ENCODE data around the gene RAP2B. TPM values are rescaled to one million over a fixed set of nuclear protein-coding genes. Genes with fewer than 3 reads are reported as not detected.

RAP2B gene
- total and polyA plus RNA-seq, 2 of the 13 experiments (the other 11 are each of a cell fraction or from before 2014, with no cell fraction given) = 6.4 to 7.1 TPM

DNA sequence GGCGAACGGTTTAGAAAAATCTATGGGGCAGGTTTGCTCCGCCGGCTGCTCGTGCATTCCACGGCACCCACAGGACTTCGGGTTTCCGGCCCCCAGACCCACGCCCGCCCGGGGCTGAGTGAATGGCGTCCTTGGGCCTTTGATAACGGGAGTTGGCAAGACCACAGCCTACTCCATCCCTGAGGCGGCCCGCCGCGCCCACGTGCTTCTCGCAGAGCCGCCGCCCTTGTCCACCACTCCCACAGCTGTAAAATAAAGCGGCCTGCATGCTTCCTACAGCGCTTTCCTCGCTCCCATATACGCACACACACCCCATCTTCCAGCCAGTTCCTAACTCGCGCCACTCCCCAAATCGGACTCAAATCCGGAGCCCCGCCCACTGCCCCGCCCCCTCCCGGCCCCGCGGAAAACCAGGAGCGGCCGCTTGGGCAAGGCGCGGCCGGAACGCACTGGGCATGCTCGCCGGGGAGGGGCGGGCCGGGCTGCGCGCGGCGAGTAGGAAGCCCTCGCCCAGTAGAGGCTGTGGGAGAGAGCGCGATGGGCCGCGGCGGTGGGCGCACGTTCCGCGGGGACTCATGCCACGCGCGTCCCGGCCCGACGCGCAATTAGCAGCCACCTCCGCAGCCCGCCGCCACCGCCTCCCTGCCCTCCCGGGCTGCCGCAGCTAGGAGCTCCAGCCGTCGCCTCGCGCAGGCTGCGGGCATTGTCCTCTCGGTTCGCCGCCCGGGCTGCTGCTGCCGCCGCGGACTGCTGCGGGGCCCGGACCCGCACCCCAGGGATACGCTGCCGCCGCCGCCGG, at the start of gene RAP2B (continued):
- TF ChIP-seq, protein P1, sequence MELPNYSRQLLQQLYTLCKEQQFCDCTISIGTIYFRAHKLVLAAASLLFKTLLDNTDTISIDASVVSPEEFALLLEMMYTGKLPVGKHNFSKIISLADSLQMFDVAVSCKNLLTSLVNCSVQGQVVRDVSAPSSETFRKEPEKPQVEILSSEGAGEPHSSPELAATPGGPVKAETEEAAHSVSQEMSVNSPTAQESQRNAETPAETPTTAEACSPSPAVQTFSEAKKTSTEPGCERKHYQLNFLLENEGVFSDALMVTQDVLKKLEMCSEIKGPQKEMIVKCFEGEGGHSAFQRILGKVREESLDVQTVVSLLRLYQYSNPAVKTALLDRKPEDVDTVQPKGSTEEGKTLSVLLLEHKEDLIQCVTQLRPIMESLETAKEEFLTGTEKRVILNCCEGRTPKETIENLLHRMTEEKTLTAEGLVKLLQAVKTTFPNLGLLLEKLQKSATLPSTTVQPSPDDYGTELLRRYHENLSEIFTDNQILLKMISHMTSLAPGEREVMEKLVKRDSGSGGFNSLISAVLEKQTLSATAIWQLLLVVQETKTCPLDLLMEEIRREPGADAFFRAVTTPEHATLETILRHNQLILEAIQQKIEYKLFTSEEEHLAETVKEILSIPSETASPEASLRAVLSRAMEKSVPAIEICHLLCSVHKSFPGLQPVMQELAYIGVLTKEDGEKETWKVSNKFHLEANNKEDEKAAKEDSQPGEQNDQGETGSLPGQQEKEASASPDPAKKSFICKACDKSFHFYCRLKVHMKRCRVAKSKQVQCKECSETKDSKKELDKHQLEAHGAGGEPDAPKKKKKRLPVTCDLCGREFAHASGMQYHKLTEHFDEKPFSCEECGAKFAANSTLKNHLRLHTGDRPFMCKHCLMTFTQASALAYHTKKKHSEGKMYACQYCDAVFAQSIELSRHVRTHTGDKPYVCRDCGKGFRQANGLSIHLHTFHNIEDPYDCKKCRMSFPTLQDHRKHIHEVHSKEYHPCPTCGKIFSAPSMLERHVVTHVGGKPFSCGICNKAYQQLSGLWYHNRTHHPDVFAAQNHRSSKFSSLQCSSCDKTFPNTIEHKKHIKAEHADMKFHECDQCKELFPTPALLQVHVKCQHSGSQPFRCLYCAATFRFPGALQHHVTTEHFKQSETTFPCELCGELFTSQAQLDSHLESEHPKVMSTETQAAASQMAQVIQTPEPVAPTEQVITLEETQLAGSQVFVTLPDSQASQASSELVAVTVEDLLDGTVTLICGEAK (IDR thresholded peaks at IDR 0.05) = no peak
- TF ChIP-seq, protein P1 (CRISPR knock-in tag; IDR thresholded peaks at IDR 0.05) = peak; percentile 56; the same call in 1 of the 2 replicates
- peak; percentile 38; the same call in 1 of the 2 replicates for TF ChIP-seq ZSCAN20 (CRISPR knock-in tag; IDR thresholded peaks at IDR 0.05; ENCODE audit: borderline replicate concordance)
- TF ChIP-seq ZNF264 (CRISPR knock-in tag; IDR thresholded peaks at IDR 0.05) = no peak
- TF ChIP-seq GLI4 (CRISPR knock-in tag; IDR thresholded peaks at IDR 0.05; ENCODE audit: borderline replicate concordance) = 0 out of 2 replicates have a peak, but pooled peaks have one; percentile 2
- peak; percentile 94 for TF ChIP-seq IRX3 (CRISPR knock-in tag; IDR thresholded peaks at IDR 0.05; ENCODE audit: borderline replicate concordance, low read depth)
- TF ChIP-seq TEAD3 (CRISPR knock-in tag; optimal IDR thresholded peaks at IDR 0.05; ENCODE audit: borderline replicate concordance) = peak; percentile 32
- peak; percentile 96 for TF ChIP-seq CENPT (CRISPR knock-in tag; IDR thresholded peaks at IDR 0.05; ENCODE audit: low read depth)
- no peak for TF ChIP-seq PHB2 (IDR thresholded peaks at IDR 0.05; ENCODE audit: partially characterized antibody)
- no peak for TF ChIP-seq NFIB (CRISPR knock-in tag; IDR thresholded peaks at IDR 0.05; ENCODE audit: borderline replicate concordance)
- TF ChIP-seq, protein P2, sequence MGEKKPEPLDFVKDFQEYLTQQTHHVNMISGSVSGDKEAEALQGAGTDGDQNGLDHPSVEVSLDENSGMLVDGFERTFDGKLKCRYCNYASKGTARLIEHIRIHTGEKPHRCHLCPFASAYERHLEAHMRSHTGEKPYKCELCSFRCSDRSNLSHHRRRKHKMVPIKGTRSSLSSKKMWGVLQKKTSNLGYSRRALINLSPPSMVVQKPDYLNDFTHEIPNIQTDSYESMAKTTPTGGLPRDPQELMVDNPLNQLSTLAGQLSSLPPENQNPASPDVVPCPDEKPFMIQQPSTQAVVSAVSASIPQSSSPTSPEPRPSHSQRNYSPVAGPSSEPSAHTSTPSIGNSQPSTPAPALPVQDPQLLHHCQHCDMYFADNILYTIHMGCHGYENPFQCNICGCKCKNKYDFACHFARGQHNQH (CRISPR knock-in tag; IDR thresholded peaks at IDR 0.05) = no peak; the same call in none of the 2 replicates
- TF ChIP-seq, protein P3, sequence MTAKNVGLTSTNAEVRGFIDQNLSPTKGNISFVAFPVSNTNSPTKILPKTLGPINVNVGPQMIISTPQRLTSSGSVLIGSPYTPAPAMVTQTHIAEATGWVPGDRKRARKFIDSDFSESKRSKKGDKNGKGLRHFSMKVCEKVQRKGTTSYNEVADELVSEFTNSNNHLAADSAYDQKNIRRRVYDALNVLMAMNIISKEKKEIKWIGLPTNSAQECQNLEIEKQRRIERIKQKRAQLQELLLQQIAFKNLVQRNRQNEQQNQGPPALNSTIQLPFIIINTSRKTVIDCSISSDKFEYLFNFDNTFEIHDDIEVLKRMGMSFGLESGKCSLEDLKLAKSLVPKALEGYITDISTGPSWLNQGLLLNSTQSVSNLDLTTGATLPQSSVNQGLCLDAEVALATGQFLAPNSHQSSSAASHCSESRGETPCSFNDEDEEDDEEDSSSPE (CRISPR knock-in tag; IDR thresholded peaks at IDR 0.05) = peak; percentile 89
- TF ChIP-seq, protein P4, sequence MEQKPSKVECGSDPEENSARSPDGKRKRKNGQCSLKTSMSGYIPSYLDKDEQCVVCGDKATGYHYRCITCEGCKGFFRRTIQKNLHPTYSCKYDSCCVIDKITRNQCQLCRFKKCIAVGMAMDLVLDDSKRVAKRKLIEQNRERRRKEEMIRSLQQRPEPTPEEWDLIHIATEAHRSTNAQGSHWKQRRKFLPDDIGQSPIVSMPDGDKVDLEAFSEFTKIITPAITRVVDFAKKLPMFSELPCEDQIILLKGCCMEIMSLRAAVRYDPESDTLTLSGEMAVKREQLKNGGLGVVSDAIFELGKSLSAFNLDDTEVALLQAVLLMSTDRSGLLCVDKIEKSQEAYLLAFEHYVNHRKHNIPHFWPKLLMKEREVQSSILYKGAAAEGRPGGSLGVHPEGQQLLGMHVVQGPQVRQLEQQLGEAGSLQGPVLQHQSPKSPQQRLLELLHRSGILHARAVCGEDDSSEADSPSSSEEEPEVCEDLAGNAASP (CRISPR knock-in tag; IDR thresholded peaks at IDR 0.05; ENCODE audit: borderline replicate concordance) = peak; percentile 63
- TF ChIP-seq, protein P5, sequence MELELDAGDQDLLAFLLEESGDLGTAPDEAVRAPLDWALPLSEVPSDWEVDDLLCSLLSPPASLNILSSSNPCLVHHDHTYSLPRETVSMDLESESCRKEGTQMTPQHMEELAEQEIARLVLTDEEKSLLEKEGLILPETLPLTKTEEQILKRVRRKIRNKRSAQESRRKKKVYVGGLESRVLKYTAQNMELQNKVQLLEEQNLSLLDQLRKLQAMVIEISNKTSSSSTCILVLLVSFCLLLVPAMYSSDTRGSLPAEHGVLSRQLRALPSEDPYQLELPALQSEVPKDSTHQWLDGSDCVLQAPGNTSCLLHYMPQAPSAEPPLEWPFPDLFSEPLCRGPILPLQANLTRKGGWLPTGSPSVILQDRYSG (CRISPR knock-in tag; IDR thresholded peaks at IDR 0.05) = peak; percentile 87; the same call in 1 of the 2 replicates
- no peak for TF ChIP-seq SIN3B (IDR thresholded peaks at IDR 0.05; ENCODE audit: low read length)
